ENCODE data around the gene RAB20. TPM values are rescaled to one million over a fixed set of nuclear protein-coding genes. Genes with fewer than 3 reads are reported as not detected.

The RAB20 gene
- total and polyA plus RNA-seq, 9 of the 15 experiments (the other 6 are each of a cell fraction or from before 2014, with no cell fraction given), result 0.62 to 9.2 (median 5.4) TPM

GRCh38 chr13:110519046-110519445 is 42.5 kb downstream of the RAB20 start:
- BruUV-seq (replicated peaks), result no TSS peak
- no peak for FAIRE-seq

GRCh38 chr13:110518571-110518970 is 43.0 kb downstream of the RAB20 start:
- peak in 2 of 4 experiments; percentile 40 to 42 for DNase-seq (ENCODE audit: extremely low read depth in 1 of 4, low spot score in 3 of 4)
- ChIA-PET POLR2A (interaction anchor here (0.7 kb wide), 1 partner anchor 11 kb away, joined by 4 read pairs; no protein-coding TSS in a partner anchor), CTCF (ENCODE audit: low intra/inter-chr PET ratio) (no interaction called here)
- Histone ChIP-seq H4K20me1 (replicated peaks; ENCODE audit: control insufficient read depth, insufficient read depth, low read length) (no peaks in the 10 kb centered on the region), H3K36me3 (ENCODE audit: control insufficient read depth, insufficient read depth, low read length) (no peaks in the 10 kb centered on the region), H2AFZ (ENCODE audit: low read depth, low read length) (no peak overlapping the region), H3K9ac (ENCODE audit: insufficient read depth in 1 of 2, low read depth in 2 of 2, low read length in 2 of 2) (no peak overlapping the region), H3K4me1 (replicated peaks in 1 of 2; ENCODE audit: control insufficient read depth in 2 of 2, insufficient read depth in 2 of 2, low read length in 2 of 2) (peaks cover 0 to 25% of the 10 kb centered on the region in 2 experiments; a peak in 4 of 5 replicates), H3K4me3 (no peak overlapping the region), H3K27ac (ENCODE audit: extremely low read depth, low read depth, low read length) (no peak overlapping the region), H3K79me2 (ENCODE audit: control insufficient read depth, insufficient read depth, low read length) (no peaks in the 10 kb centered on the region), H3K9me3 (replicated peaks; ENCODE audit: control insufficient read depth, insufficient read depth, low read depth, low read length) (no peaks in the 10 kb centered on the region), H3K9me1 (ENCODE audit: control insufficient read depth, insufficient read depth, low read length) (no peaks in the 10 kb centered on the region), H3K4me2 (ENCODE audit: insufficient read depth, low read length) (no peak overlapping the region), H3K27me3 (ENCODE audit: control insufficient read depth in 2 of 2, insufficient read depth in 2 of 2, low read length in 2 of 2) (no peaks in the 10 kb centered on the region)
- BruUV-seq (replicated peaks), result no TSS peak
- 34% methylated on average over 6 of the region's 11 CpGs for WGBS (ENCODE audit: insufficient coverage, low coverage, missing lambda C conversion rate)
- TF ChIP-seq SPI1 (IDR thresholded peaks at IDR 0.05; ENCODE audit: borderline replicate concordance, low read depth, low read length) (peak; percentile 59; the same call in 1 of the 2 replicates), KLF13 (tag; IDR thresholded peaks at IDR 0.05; ENCODE audit: borderline replicate concordance, low read depth) (no peak), ZNF347 (CRISPR knock-in tag; IDR thresholded peaks at IDR 0.05; ENCODE audit: low read depth) (no peak), CTBP1 (IDR thresholded peaks at IDR 0.05; ENCODE audit: borderline replicate concordance) (no peak)
- intact Hi-C loops (cut with micrococcal nuclease) (no loop called here), in situ Hi-C loops (cut with MboI) (no loop called here)
- peak; percentile 73 for ATAC-seq
- FAIRE-seq, result no peak

More at GRCh38 chr13:110519046-110519445, 42.5 kb downstream of the RAB20 start:
- no peak overlapping the region for H2AFZ ChIP-seq (ENCODE audit: low read depth, low read length)
- H4K20me1 ChIP-seq (replicated peaks; ENCODE audit: control insufficient read depth, insufficient read depth, low read length), result no peaks in the 10 kb centered on the region
- ChIA-PET CTCF (ENCODE audit: low intra/inter-chr PET ratio) (no interaction called here), POLR2A (interaction anchor here (0.6 to 0.7 kb wide), 2 partner anchors 9 to 12 kb away, joined by 3 to 4 read pairs; no protein-coding TSS in a partner anchor)
- TF ChIP-seq SAP30 (IDR thresholded peaks at IDR 0.05; ENCODE audit: borderline replicate concordance, insufficient read depth, low read depth, low read length, poor library complexity, severe bottlenecking) (no peak), TEAD1 (CRISPR knock-in tag; IDR thresholded peaks at IDR 0.05) (no peak), CBX2 (IDR thresholded peaks at IDR 0.05; ENCODE audit: insufficient read depth, low read length, poor library complexity, severe bottlenecking) (no peak), SAFB2 (IDR thresholded peaks at IDR 0.05; ENCODE audit: borderline replicate concordance, low read depth, low read length, severe bottlenecking) (no peak), DPF2 (IDR thresholded peaks at IDR 0.05) (no peak), ZNF224 (CRISPR knock-in tag; IDR thresholded peaks at IDR 0.05) (no peak), XRCC4 (IDR thresholded peaks at IDR 0.05; ENCODE audit: extremely low read depth, insufficient read depth, insufficient read length) (no peak), NR2F6 (CRISPR knock-in tag; IDR thresholded peaks at IDR 0.05) (no peak), ZZZ3 (IDR thresholded peaks at IDR 0.05) (no peak), RBM14 (IDR thresholded peaks at IDR 0.05; ENCODE audit: borderline replicate concordance, insufficient read depth, low read depth, low read length) (no peak)
- H3K79me2 ChIP-seq (ENCODE audit: control insufficient read depth, insufficient read depth, low read length), result no peaks in the 10 kb centered on the region
- no peaks in the 10 kb centered on the region for H3K9me3 ChIP-seq (replicated peaks; ENCODE audit: control insufficient read depth, insufficient read depth, low read depth, low read length)
- no peak for ATAC-seq
- no peak overlapping the region for H3K27ac ChIP-seq (ENCODE audit: extremely low read depth, low read depth, low read length)
- WGBS (ENCODE audit: insufficient coverage, low coverage, missing lambda C conversion rate), result 71% methylated on average over 5 of the region's 16 CpGs
- no peak overlapping the region for H3K9ac ChIP-seq (ENCODE audit: insufficient read depth in 1 of 2, low read depth in 2 of 2, low read length in 2 of 2)
- H3K9me1 ChIP-seq (ENCODE audit: control insufficient read depth, insufficient read depth, low read length), result no peaks in the 10 kb centered on the region
- intact Hi-C loops (cut with micrococcal nuclease) (no loop called here), in situ Hi-C loops (cut with MboI) (no loop called here)
- H3K4me3 ChIP-seq, result no peak overlapping the region
- no peak overlapping the region for H3K4me2 ChIP-seq (ENCODE audit: insufficient read depth, low read length)
- no peak for DNase-seq (ENCODE audit: extremely low read depth in 1 of 4, low spot score in 3 of 4)
- no peaks in the 10 kb centered on the region for H3K27me3 ChIP-seq (ENCODE audit: control insufficient read depth in 2 of 2, insufficient read depth in 2 of 2, low read length in 2 of 2)
- H3K36me3 ChIP-seq (ENCODE audit: control insufficient read depth, insufficient read depth, low read length), result no peaks in the 10 kb centered on the region
- H3K4me1 ChIP-seq (replicated peaks in 1 of 2; ENCODE audit: control insufficient read depth in 2 of 2, insufficient read depth in 2 of 2, low read length in 2 of 2), result peaks cover under 1 to 25% of the 10 kb centered on the region in 2 experiments; a peak in 3 of 5 replicates
